ENCODE measurements around the gene ANKRD44. TPM values are rescaled to one million over a fixed set of nuclear protein-coding genes. Genes with fewer than 3 reads are reported as not detected.

The ANKRD44 gene
- total RNA-seq, 1 donor from 2014 or later = 11.2 TPM

- H3K27ac Mint-ChIP-seq (ENCODE audit: unreplicated experiment) = peak overlapping the region; percentile 64
- peaks cover 33% of the 10 kb centered on the region for H3K4me1 Mint-ChIP-seq
- H3K9me3 Mint-ChIP-seq = no peaks in the 10 kb centered on the region
- no peak for TF ChIP-seq CTCF (conservative IDR thresholded peaks at IDR 0.05)
- H3K4me3 Mint-ChIP-seq = no peak overlapping the region
- H3K36me3 Mint-ChIP-seq (ENCODE audit: low read depth) = no peaks in the 10 kb centered on the region
- no peak for DNase-seq (ENCODE audit: low read depth, low spot score)
- H3K27me3 Mint-ChIP-seq (ENCODE audit: low read depth) = no peaks in the 10 kb centered on the region
Observed at GRCh38 chr2:197278799-197279763, 31.5 kb downstream of the ANKRD44 start.

GRCh38 chr2:197277794-197278193 is 32.8 kb downstream of the ANKRD44 start:
- H3K27ac Mint-ChIP-seq (ENCODE audit: unreplicated experiment) = no peak overlapping the region
- peaks cover 26% of the 10 kb centered on the region for H3K4me1 Mint-ChIP-seq
- TF ChIP-seq CTCF (conservative IDR thresholded peaks at IDR 0.05) = no peak

GRCh38 chr2:197276156-197276555 is 34.4 kb downstream of the ANKRD44 start:
- Mint-ChIP-seq H3K27ac (ENCODE audit: unreplicated experiment) (no peak overlapping the region), H3K4me3 (no peak overlapping the region)
- DNase-seq (ENCODE audit: low read depth, low spot score) = no peak

More at GRCh38 chr2:197277794-197278193, 32.8 kb downstream of the ANKRD44 start:
- Mint-ChIP-seq H3K9me3 (no peaks in the 10 kb centered on the region), H3K4me3 (no peak overlapping the region), H3K36me3 (ENCODE audit: low read depth) (no peaks in the 10 kb centered on the region), H3K27me3 (ENCODE audit: low read depth) (no peaks in the 10 kb centered on the region)
- DNase-seq (ENCODE audit: low read depth, low spot score) = no peak

GRCh38 chr2:197274937-197275336 is 35.6 kb downstream of the ANKRD44 start:
- no peak for TF ChIP-seq CTCF (conservative IDR thresholded peaks at IDR 0.05)
- no peak for DNase-seq (ENCODE audit: low read depth, low spot score)
- Mint-ChIP-seq H3K36me3 (ENCODE audit: low read depth) (no peaks in the 10 kb centered on the region), H3K27me3 (ENCODE audit: low read depth) (no peaks in the 10 kb centered on the region), H3K4me3 (no peak overlapping the region), H3K9me3 (no peaks in the 10 kb centered on the region), H3K4me1 (peaks cover 10% of the 10 kb centered on the region), H3K27ac (ENCODE audit: unreplicated experiment) (no peak overlapping the region)

More at GRCh38 chr2:197276156-197276555, 34.4 kb downstream of the ANKRD44 start:
- no peaks in the 10 kb centered on the region for H3K36me3 Mint-ChIP-seq (ENCODE audit: low read depth)
- peaks cover 16% of the 10 kb centered on the region for H3K4me1 Mint-ChIP-seq
- no peaks in the 10 kb centered on the region for H3K9me3 Mint-ChIP-seq
- H3K27me3 Mint-ChIP-seq (ENCODE audit: low read depth) = no peaks in the 10 kb centered on the region
- TF ChIP-seq CTCF (conservative IDR thresholded peaks at IDR 0.05) = no peak

- Mint-ChIP-seq H3K4me1 (peaks cover 4% of the 10 kb centered on the region), H3K36me3 (ENCODE audit: low read depth) (no peaks in the 10 kb centered on the region), H3K9me3 (no peaks in the 10 kb centered on the region), H3K27ac (ENCODE audit: unreplicated experiment) (no peak overlapping the region), H3K27me3 (ENCODE audit: low read depth) (no peaks in the 10 kb centered on the region), H3K4me3 (no peak overlapping the region)
- TF ChIP-seq CTCF (conservative IDR thresholded peaks at IDR 0.05) = no peak
- DNase-seq (ENCODE audit: low read depth, low spot score) = no peak
Observed at GRCh38 chr2:197274349-197274748, 36.2 kb downstream of the ANKRD44 start.

Measured in neural crest cell (in vitro differentiated cells).